ENCODE measurements around the gene KLHL26.

The KLHL26 gene

DNA sequence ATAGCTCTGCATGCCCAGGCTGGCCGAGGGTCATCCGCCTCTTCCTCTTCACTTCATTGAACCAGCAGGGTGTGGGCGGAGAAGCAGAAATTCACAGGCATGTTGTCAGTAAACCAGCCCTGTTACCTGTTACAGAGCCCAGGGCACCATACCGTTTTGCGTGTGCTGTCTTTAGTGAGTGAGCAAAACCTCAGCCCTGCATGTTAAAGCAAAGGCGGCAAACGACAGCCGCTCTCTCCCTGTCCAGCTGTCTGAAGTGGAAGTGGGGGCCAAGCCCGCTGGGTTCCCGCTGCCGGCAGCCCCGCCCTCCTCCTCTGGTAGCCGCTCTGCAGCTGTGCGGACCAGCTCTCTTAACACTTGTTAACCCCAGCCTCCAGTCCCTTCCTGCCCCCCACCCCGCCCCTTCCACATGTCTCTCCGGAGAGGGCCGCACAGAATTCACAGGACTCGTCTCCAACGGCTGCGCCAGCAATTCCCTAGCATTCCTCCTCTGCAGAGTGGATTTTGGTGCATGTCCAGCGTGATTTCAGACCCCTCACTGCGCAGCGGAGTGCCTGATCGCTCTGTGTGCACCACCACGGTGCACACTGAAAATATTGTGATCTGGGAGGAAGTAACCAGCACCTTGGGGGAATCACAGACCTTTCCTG lies 12.7 kb downstream of the KLHL26 start:
- DNase-seq = no peak

DNA sequence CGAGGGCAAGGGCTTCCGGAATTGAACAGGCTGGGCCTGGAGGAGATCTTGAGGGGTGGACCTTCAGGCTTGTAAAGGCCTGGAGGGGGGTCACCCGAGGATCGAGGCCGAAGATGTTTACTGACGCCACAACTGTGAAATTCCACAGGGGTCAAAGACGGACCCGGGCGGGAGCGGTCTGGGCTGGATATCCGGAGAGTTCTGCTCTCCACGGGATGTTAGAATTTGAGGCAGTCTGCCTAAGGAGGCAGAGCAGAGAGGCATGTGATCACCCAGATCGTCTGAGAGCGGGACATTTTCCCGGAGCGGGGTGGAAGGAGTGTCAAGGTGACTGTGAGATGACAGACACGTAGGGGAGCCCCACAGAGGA lies 13.2 kb downstream of the KLHL26 start:
- DNase-seq = no peak

DNA sequence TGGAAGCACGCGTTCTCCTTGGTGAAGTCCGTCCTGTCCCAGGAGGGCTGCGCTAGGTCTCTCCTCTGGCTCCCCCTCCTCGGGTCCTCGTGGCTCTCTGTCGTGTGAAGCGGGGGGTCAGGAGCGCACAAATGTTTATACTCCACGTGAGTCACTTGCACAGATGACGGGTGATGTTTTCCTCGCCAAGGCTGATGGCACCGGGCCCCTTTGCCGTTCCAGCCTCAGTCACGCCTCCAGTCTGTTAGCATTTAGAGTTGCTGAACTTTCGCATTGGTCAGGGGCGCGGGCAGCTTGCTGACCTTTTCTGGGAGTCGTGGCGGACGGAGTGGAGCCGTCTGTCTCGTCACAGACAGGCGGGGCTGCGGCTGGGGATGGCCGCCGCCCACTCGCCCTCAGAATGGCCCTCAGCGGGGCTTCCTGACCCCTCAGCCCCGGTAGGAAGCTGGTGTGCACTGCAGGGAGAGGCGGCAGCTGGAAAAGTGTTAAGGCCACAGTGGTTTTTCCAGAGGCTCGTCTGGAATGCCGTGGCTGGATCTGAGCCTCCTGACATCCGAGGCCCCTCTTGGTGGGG lies 13.7 kb downstream of the KLHL26 start:
- DNase-seq = no peak

DNA sequence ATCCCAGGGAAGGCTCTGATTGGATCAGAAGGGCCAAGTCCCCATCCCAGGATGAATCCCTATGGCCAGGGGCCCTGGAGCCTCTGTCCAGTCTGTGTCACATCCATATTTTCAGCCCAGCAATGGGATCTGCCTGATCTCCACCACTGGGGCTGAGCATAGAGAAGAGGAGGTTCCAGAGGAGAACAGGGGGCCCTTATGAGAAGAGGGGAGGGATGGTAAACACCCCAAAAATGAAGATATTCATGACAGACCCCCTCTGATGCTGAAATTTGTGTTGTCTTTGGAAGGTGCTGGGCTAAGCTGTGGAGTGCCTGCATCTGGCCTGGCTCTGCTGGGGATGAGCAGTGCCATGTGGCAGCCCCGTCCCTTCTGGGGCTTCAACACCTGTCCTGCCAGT lies 14.5 kb downstream of the KLHL26 start:
- no peak for DNase-seq

GRCh38 chr19:18651733-18652132 lies 14.9 kb downstream of the KLHL26 start:
- DNase-seq = no peak

GRCh38 chr19:18653853-18654252 lies 17.0 kb downstream of the KLHL26 start:
- no peak for DNase-seq

DNA sequence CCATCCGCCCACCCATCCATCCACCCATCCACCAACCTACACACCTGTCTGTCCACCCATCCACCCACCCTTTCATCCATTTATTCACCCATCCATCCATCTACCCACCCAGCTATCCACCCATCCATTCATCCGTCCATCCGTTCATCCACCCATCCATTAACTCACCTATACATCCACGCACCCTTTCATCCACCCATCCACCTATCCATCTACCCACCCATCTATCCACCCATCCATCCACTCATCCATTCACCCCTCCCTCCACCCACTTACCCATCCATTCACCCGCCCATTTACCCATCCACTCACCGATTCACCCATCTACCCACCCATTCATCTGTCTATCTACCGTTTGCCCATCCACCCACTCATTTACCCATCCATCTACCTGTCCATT lies 17.6 kb downstream of the KLHL26 start:
- no peak for DNase-seq

- no peak for DNase-seq
These were observed 18.5 kb downstream of the KLHL26 start for GRCh38 chr19:18655173-18655844.

- DNase-seq = no peak
These were observed 19.7 kb downstream of the KLHL26 start for GRCh38 chr19:18656337-18657086.

DNA sequence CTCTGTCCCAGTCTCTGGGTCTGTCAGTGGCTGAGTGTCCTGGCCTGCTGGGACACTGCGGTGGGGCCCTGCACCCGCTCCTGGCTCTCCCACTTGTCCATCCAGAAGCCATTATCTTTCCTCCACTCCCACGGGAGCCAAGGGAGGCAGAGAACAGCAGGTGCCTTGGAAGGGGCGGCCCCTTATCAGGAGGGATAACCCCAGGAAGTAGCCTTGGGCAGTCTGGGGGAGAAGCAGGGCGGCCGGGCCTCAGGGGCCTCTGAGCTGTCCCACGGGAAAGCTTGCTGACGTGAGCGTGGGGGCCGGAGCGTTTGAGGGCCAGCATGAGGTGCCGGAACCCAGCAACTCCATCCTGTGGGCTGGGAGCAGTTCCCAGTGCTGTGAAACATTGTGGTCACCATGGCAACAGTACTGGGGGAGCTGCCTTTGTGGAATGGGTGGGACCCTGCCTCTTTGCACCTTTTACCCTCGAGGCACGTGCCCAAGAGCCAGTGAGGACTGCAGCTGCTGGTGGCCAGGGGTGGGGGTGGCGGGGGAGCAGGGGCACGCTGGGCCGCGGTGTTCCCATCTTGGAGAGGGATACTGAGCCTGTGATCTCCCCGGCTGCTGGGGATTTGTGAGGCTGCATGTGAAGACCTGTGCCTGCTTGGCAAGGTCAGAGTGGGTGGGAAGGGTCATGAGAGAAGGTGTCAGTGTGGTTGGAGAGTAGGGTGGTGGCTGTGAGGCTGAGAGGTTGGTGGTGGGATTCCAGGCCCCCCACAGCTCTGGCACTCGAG lies 20.9 kb downstream of the KLHL26 start:
- no peak for DNase-seq

DNA sequence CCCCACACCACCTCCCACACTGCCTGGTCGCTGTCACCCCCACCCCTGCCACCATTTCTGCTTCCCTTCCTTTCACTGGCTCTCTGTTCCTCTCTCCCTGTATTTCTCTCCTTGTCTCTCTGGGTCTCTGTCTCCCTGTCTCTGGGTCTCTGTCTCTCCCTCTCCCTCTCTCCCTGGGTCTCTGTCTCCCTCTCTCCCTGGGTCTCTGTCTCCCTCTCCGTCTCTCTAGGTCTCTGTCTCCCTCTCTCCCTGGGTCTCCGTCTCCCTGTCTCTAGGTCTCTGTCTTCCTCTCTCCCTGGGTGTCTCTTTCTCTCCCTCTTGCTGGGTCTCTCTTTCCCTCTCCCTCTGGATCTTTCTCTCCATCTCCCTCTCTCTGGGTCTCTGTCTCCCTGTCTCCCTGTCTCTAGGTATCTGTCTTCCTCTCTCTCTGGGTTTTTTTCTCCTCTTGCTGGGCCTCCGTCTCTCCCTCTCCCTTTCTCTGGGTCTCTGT lies 21.6 kb downstream of the KLHL26 start:
- no peak for DNase-seq

DNA sequence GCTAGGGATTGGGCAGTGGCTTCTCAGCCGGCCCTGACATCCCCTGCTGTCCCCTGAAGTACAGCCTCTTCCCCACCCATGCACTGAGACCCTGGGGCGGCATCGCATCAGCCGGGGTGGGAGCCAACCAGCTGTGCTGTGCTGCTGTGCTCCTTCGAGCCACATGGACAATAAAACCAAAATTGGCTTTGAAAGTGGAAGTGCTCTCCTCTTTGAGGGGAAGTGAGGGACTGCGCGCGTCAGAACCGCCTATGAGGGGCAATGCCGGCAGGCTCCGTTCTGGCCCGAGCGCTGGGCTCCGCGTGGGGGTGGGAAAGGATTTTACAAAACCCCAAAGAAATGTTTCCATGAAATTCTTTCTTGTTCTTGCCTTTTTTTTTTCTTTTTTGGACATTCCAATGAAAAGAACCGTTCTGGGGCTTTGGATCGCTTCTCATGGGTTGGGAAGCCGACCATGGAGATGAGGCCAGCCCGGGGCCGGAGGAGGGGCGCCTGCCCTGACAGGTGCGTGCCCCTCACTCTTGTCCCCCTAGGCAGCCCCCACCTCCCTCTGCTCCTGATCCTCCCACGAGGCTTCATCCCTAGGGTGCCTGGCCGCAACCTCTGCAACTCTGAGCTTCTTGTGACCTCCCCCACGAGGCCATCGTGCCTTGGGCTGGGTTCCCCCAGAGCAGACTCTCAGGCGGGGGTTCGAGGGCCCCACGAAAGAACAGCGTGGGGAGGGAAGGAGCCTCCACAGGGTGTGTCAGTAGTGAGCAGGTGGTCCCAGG lies 22.6 kb downstream of the KLHL26 start:
- no peak for DNase-seq

GRCh38 chr19:18660051-18660910 lies 23.5 kb downstream of the KLHL26 start:
- peak in 1 of 2 experiments; percentile 51 for DNase-seq

- no peak for DNase-seq
These were observed 24.3 kb downstream of the KLHL26 start for GRCh38 chr19:18660939-18661670.

GRCh38 chr19:18662972-18663732 lies 26.3 kb downstream of the KLHL26 start:
- no peak for DNase-seq

GRCh38 chr19:18663940-18664530 lies 27.2 kb downstream of the KLHL26 start:
- DNase-seq = no peak

DNA sequence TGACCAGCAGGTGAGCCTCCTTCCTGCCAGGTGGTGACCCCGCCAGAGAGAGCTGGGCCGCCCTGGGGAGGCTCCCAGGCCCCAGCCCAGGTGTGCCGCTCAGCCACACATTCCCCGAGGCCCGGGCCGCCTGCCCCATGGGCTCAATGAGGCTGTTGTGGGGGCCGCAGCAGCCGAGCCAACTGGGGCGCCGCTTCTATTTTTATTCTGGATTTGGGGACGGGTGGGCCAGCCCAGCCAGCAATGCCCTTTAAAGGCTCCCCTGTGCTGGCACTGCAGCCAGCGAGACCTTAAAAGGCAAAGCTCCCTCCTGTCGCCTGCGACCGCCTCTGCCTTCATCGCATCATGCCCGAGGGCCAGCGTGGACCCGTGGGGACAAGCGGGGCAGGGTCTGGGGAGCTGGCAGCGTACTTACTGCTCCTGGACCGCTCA lies 29.0 kb downstream of the KLHL26 start:
- DNase-seq = no peak

GRCh38 chr19:18666317-18666716 lies 29.5 kb downstream of the KLHL26 start:
- DNase-seq = no peak

DNA sequence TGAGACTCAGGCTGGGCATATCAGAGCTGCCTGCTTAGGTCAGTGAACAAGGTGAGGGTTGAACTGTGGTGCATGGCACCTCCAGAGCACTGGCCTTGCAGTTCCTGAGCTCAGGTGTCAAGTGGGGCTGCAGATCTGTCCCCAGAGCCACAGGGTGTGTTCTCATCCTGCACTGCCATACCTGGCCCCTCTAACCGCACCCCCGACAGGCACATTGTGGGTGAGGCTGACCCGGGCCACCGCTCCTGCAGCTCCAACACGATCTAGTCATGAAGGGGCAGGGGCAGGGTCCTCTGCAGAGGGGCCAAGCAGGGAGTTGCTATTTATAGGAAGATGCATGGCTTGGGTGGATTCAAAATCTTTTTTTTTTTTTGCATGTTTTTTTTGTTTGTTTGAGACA lies 30.0 kb downstream of the KLHL26 start:
- no peak for DNase-seq
